Trophoblast cell (in vitro differentiated cells and primary cell): ENCODE measurements around the gene PPIL3.

ENCODE experiments used
- DNase-seq, 2 donors: peaks; one replicate each; pipeline ENCODE4 v3.0.0-alpha.2; 2016
- H2AFZ ChIP-seq: 2 replicates; pipeline ENCODE4 v1.6.1; 2013; ENCODE audit warnings: low read length, moderate library complexity, mild to moderate bottlenecking; ENCODE audit not compliant: insufficient read depth, poor library complexity
- H2AK5ac ChIP-seq: 2 replicates; pipeline ENCODE4 v1.6.1; 2013; ENCODE audit warnings: mild to moderate bottlenecking, low read length
- H2BK120ac ChIP-seq: 2 replicates; pipeline ENCODE4 v1.6.1; 2013; ENCODE audit warnings: low read length, mild to moderate bottlenecking, moderate library complexity; ENCODE audit not compliant: insufficient read depth, poor library complexity
- H2BK12ac ChIP-seq: 2 replicates; pipeline ENCODE4 v1.6.1; 2013; ENCODE audit warnings: mild to moderate bottlenecking, low read length, moderate library complexity
- H2BK5ac ChIP-seq: 2 replicates; pipeline ENCODE4 v1.6.1; 2013; ENCODE audit warnings: low read length, low read depth, moderate library complexity, mild to moderate bottlenecking; ENCODE audit not compliant: poor library complexity
- H3K14ac ChIP-seq: 2 replicates; pipeline ENCODE4 v1.6.1; 2013; ENCODE audit warnings: mild to moderate bottlenecking, low read length
- H3K18ac ChIP-seq: 2 replicates; pipeline ENCODE4 v1.6.1; 2013; ENCODE audit warnings: mild to moderate bottlenecking, low read length
- H3K23ac ChIP-seq: 2 replicates; pipeline ENCODE4 v1.6.1; 2013; ENCODE audit warnings: low read length
- H3K27ac ChIP-seq: 2 replicates; pipeline ENCODE4 v1.5.1; 2013; ENCODE audit warnings: low read depth, mild to moderate bottlenecking, inconsistent platforms, low read length, moderate library complexity
- H3K27me3 ChIP-seq: 2 replicates; pipeline ENCODE4 v1.6.1; 2013; ENCODE audit warnings: inconsistent platforms, mild to moderate bottlenecking, low read length, moderate library complexity; ENCODE audit not compliant: insufficient read depth
- H3K36me3 ChIP-seq, 2 experiments: 1 replicate in 1 of 2; 2 replicates in 1 of 2; pipeline ENCODE4 v1.6.1; 2013; ENCODE audit warnings: low read length in 2 of 2, mild to moderate bottlenecking in 2 of 2, moderate library complexity in 1 of 2; ENCODE audit not compliant: insufficient read depth in 2 of 2, control insufficient read depth in 1 of 2
- H3K4ac ChIP-seq: 2 replicates; pipeline ENCODE4 v1.6.1; 2013; ENCODE audit warnings: low read depth, mild to moderate bottlenecking, low read length, moderate library complexity
- H3K4me1 ChIP-seq, 2 experiments: 1 replicate in 1 of 2; 2 replicates in 1 of 2; pipeline ENCODE4 v1.6.1; 2013; ENCODE audit warnings: low read length in 2 of 2, mild to moderate bottlenecking in 2 of 2, moderate library complexity in 1 of 2; ENCODE audit not compliant: insufficient read depth in 2 of 2, control insufficient read depth in 1 of 2
- H3K4me2 ChIP-seq: 2 replicates; pipeline ENCODE4 v1.6.1; 2013; ENCODE audit warnings: inconsistent platforms, mild to moderate bottlenecking, low read length, moderate library complexity
- H3K4me3 ChIP-seq: 2 replicates; pipeline ENCODE4 v1.5.1; 2013; ENCODE audit warnings: mild to moderate bottlenecking, low read depth, low read length, inconsistent platforms
- H3K79me1 ChIP-seq: one replicate; pipeline ENCODE4 v1.6.1; 2013; ENCODE audit warnings: low read length
- H3K79me2 ChIP-seq: 2 replicates; pipeline ENCODE4 v1.6.1; 2013; ENCODE audit warnings: low read length, mild to moderate bottlenecking; ENCODE audit not compliant: control insufficient read depth, insufficient read depth, poor library complexity
- H3K9ac ChIP-seq: 2 replicates; pipeline ENCODE4 v1.6.1; 2013; ENCODE audit warnings: mild to moderate bottlenecking, low read length
- H3K9me3 ChIP-seq: 2 replicates; pipeline ENCODE4 v1.6.1; 2013; ENCODE audit warnings: low read depth, mild to moderate bottlenecking, control low read depth, inconsistent platforms, low read length; ENCODE audit not compliant: insufficient read depth
- H4K12ac ChIP-seq: 2 replicates; pipeline ENCODE4 v1.6.1; 2013; ENCODE audit warnings: low read depth, mild to moderate bottlenecking, low read length, moderate library complexity
- H4K8ac ChIP-seq: 2 replicates; pipeline ENCODE4 v1.6.1; 2013; ENCODE audit warnings: low read depth, mild to moderate bottlenecking, low read length, moderate library complexity
- H4K91ac ChIP-seq: one replicate; pipeline ENCODE4 v1.6.1; 2013; ENCODE audit warnings: low read depth, mild to moderate bottlenecking, low read length, moderate library complexity
- WGBS: extraction: QIAGEN DNeasy Blood & Tissue Kit; methylation state at CpG from one replicate; pipeline ENCODE4 v1.1.7; 2013; ENCODE audit warnings: missing lambda C conversion rate; ENCODE audit not compliant: insufficient read length, insufficient coverage; ENCODE audit errors: extremely low coverage; 5-methylcytosine and 5-hydroxymethylcytosine counted together

Gene PPIL3

GRCh38 chr2:200873560-200873959, 15.3 kb downstream of the PPIL3 start:
- H4K12ac ChIP-seq, result no peak overlapping the region
- no CpG with 5 or more reads among the region's 6 CpGs for WGBS
- H3K23ac ChIP-seq, result no peak overlapping the region
- H3K79me1 ChIP-seq, result no peaks in the 10 kb centered on the region
- H3K79me2 ChIP-seq, result no peaks in the 10 kb centered on the region
- no peak overlapping the region for H2BK5ac ChIP-seq
- no peak overlapping the region for H3K9ac ChIP-seq
- peaks cover 0 to 2% of the 10 kb centered on the region in 2 experiments for H3K4me1 ChIP-seq
- H3K9me3 ChIP-seq, result no peaks in the 10 kb centered on the region
- H3K4me2 ChIP-seq, result no peak overlapping the region
- no peak overlapping the region for H3K14ac ChIP-seq
- H2BK120ac ChIP-seq, result no peak overlapping the region
- H3K4ac ChIP-seq, result no peak overlapping the region
- no peak overlapping the region for H3K18ac ChIP-seq
- H3K27me3 ChIP-seq, result no peaks in the 10 kb centered on the region
- H2AK5ac ChIP-seq, result no peak overlapping the region
- H2BK12ac ChIP-seq, result no peak overlapping the region
- no peak overlapping the region for H4K8ac ChIP-seq
- H3K4me3 ChIP-seq, result no peak overlapping the region
- H3K36me3 ChIP-seq, result peaks cover 3 to 7% of the 10 kb centered on the region in 2 experiments
- no peak overlapping the region for H3K27ac ChIP-seq
- no peak overlapping the region for H2AFZ ChIP-seq
- peak; percentile 68 to 77 for DNase-seq
- no peak overlapping the region for H4K91ac ChIP-seq

GRCh38 chr2:200871151-200871550, 17.7 kb downstream of the PPIL3 start:
- no peaks in the 10 kb centered on the region for H3K9me3 ChIP-seq
- H2AFZ ChIP-seq, result no peak overlapping the region
- H3K79me1 ChIP-seq, result no peaks in the 10 kb centered on the region
- H3K4me3 ChIP-seq, result no peak overlapping the region
- no peak overlapping the region for H3K9ac ChIP-seq
- H3K4ac ChIP-seq, result no peak overlapping the region
- H3K79me2 ChIP-seq, result no peaks in the 10 kb centered on the region
- no peak overlapping the region for H4K91ac ChIP-seq
- H3K18ac ChIP-seq, result no peak overlapping the region
- H4K8ac ChIP-seq, result no peak overlapping the region
- DNase-seq, result no peak
- WGBS, result no CpG with 5 or more reads among the region's 3 CpGs
- no peak overlapping the region for H2BK5ac ChIP-seq
- no peak overlapping the region for H2BK12ac ChIP-seq
- no peak overlapping the region for H3K14ac ChIP-seq
- no peaks in the 10 kb centered on the region for H3K27me3 ChIP-seq
- H3K36me3 ChIP-seq, result peaks cover 0 to 5% of the 10 kb centered on the region in 2 experiments
- peaks cover 0 to 2% of the 10 kb centered on the region in 2 experiments for H3K4me1 ChIP-seq
- no peak overlapping the region for H3K27ac ChIP-seq
- H3K4me2 ChIP-seq, result no peak overlapping the region
- no peak overlapping the region for H2AK5ac ChIP-seq
- H3K23ac ChIP-seq, result no peak overlapping the region
- H4K12ac ChIP-seq, result no peak overlapping the region
- H2BK120ac ChIP-seq, result no peak overlapping the region

- H3K4me1 ChIP-seq, result peaks cover 0 to 2% of the 10 kb centered on the region in 2 experiments
- no CpG with 5 or more reads among the region's 2 CpGs for WGBS
- no peak overlapping the region for H3K23ac ChIP-seq
- no peak overlapping the region for H3K4me3 ChIP-seq
- no peak overlapping the region for H2BK5ac ChIP-seq
- H3K18ac ChIP-seq, result no peak overlapping the region
- no peak for DNase-seq
- H3K4me2 ChIP-seq, result no peak overlapping the region
- no peak overlapping the region for H3K4ac ChIP-seq
- H2AK5ac ChIP-seq, result no peak overlapping the region
- peaks cover 7% of the 10 kb centered on the region for H3K79me1 ChIP-seq
- H4K91ac ChIP-seq, result no peak overlapping the region
- H4K8ac ChIP-seq, result no peak overlapping the region
- no peak overlapping the region for H2AFZ ChIP-seq
- H3K27me3 ChIP-seq, result no peaks in the 10 kb centered on the region
- no peaks in the 10 kb centered on the region for H3K9me3 ChIP-seq
- no peak overlapping the region for H2BK120ac ChIP-seq
- H4K12ac ChIP-seq, result no peak overlapping the region
- H3K27ac ChIP-seq, result no peak overlapping the region
- no peak overlapping the region for H3K14ac ChIP-seq
- H3K36me3 ChIP-seq, result peaks cover 0 to 5% of the 10 kb centered on the region in 2 experiments
- no peak overlapping the region for H2BK12ac ChIP-seq
- no peak overlapping the region for H3K9ac ChIP-seq
- peaks cover 4% of the 10 kb centered on the region for H3K79me2 ChIP-seq
Observed at GRCh38 chr2:200869014-200869413, 19.9 kb downstream of the PPIL3 start.

GRCh38 chr2:200864176-200865034, 24.5 kb downstream of the PPIL3 start, which contains the start of gene CLK1:
Gene CLK1, minus strand, starts transcription at chr2:200864658. Its CDS starts 2,796 bp downstream, at chr2:200861862.
- H3K36me3 ChIP-seq, result peaks cover 2 to 4% of the 10 kb centered on the region in 2 experiments
- no CpG with 5 or more reads among the region's 89 CpGs for WGBS
- peak; percentile 94 to 98 for DNase-seq
- peaks cover 18% of the 10 kb centered on the region for H3K79me2 ChIP-seq
- peak within 1 kb of the TSS; percentile 97 for H3K27ac ChIP-seq
- peaks cover 15% of the 10 kb centered on the region for H3K79me1 ChIP-seq
- H3K4me1 ChIP-seq, result no peaks in the 10 kb centered on the region
- peak within 1 kb of the TSS; percentile 92 for H3K9ac ChIP-seq
- peak within 1 kb of the TSS; percentile 96 for H4K8ac ChIP-seq
- peak within 1 kb of the TSS; percentile 46 for H2AFZ ChIP-seq
- no peaks in the 10 kb centered on the region for H3K9me3 ChIP-seq
- no peak within 1 kb of the TSS for H3K23ac ChIP-seq
- H3K27me3 ChIP-seq, result no peaks in the 10 kb centered on the region
- peak within 1 kb of the TSS; percentile 63 for H2BK120ac ChIP-seq
- peak within 1 kb of the TSS; percentile 72 for H3K4me2 ChIP-seq
- peak within 1 kb of the TSS; percentile 99 for H3K4ac ChIP-seq
- peak within 1 kb of the TSS; percentile 96 for H4K12ac ChIP-seq
- peak within 1 kb of the TSS; percentile 96 for H4K91ac ChIP-seq
- peak within 1 kb of the TSS; percentile 99 for H3K14ac ChIP-seq
- peak within 1 kb of the TSS; percentile 14 for H2AK5ac ChIP-seq
- peak within 1 kb of the TSS; percentile 89 for H2BK5ac ChIP-seq
- peak within 1 kb of the TSS; percentile 15 for H2BK12ac ChIP-seq
- H3K18ac ChIP-seq, result peak within 1 kb of the TSS; percentile 98
- peak within 1 kb of the TSS; percentile 96 for H3K4me3 ChIP-seq
